NCI-H1930 (cell line): ENCODE results near the gene UNC13D.
"Not testable (repeated sequence)": the region's sequence is repeated elsewhere in the genome, so short reads cannot be mapped to it uniquely, and the experiment has no call there.

Experiments used
- DNase-seq, 2 experiments: peaks; one replicate each; lab custom pipeline; 2025; lab: John Stamatoyannopoulos, UW

Gene UNC13D

GRCh38 chr17:75799402-75799801 lies 44.8 kb downstream of the UNC13D start:
- no peak for DNase-seq

DNA sequence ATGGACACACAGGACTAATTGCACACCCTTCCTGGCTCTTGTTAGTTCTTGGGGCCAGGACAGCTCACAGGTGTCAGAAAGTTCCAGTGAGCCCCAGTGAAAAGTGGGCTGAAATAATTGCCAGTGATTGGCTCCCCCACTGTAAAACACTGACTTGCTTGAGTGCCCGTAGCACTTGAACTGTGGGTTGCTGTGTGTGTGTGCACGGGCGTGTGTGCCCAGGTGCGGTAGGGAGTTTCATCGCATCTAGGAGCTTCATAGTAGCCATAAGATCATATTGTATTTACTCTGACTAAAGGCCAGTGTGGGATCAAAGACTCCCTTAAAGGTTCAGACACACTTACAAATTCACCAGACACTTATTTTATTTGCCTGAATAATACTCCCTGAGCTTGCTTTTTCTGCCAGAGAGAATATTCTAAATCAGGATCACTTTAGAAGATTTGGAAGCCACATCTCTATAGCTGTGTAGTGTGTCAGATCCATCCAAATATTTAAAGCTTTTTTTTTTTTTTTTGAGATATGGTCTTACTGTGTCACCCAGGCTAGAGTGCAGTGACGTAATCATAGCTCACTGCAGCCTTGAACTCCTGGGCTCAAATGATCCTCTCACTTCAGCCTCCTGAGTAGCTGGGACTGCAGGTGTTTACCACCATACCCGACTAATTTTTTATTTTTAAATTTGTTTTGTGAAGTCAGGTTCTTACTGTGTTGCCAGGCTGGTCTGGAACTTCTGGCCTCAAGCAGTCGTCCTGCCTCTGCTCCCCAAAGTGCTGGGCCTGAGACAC lies 48.2 kb downstream of the UNC13D start:
- no peak for DNase-seq

- no peak for DNase-seq
Observed at GRCh38 chr17:75793460-75793859, 50.7 kb downstream of the UNC13D start.

DNA sequence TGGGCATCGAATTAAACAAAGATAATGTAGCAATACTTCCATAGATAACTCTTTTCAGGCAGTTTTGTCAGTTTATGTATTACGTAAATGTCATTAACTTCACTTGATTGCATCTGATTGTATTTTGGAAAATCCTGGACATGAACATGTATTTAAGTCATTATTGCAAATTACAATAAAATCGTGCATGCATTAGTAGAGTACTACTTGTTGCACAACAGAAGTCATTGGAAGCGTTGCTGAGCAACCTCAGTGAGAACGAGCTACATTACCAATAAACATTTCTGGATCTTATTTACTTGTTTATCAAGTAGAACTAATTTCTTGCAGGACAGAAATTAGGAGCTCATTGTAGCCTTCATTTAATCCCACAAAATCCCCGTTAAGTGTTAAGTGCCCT lies 53.0 kb downstream of the UNC13D start:
- no peak for DNase-seq

GRCh38 chr17:75785016-75785890 lies 59.0 kb downstream of the UNC13D start:
- peak; percentile 86 to 92 for DNase-seq

- peak; percentile 99 for DNase-seq
Observed at GRCh38 chr17:75784473-75785015, 59.7 kb downstream of the UNC13D start, which contains the start of gene UNK. Gene UNK, plus strand, starts transcription at chr17:75784806. Its CDS starts 75 bp downstream, at chr17:75784881.

DNA sequence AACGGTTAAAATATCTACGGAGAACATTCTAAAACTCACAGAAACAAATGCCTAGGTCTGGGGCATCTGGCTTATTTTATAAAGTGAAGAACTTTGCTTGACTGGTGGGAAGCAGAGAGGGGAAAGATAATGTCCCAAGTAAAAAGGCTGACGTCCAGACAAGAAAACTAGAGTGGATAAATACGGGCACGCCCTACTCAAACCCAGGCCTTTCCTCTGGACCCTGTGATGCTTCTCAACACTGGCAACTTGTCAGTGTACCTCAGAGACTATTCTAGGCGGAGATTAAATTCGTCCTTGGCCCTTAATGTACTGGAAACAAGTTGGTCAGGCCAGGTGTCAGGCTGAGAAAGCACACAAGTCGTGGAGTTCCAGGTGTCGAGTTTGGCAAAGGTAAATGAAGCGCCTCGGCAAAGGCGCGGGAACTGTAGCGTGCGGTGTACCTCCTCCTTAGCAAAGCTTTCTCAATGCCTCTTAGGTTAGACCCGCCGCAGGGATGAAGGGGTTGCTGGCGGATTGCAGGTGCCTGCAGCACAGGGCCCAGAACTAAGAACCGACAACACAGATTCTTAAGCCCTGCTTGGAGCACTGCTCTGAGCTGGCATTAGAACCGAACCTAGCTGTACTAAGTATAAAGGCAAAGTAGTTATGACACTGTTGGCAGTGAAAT lies 60.3 kb downstream of the UNC13D start:
- peak in 1 of 2 experiments; percentile 70 for DNase-seq

- no peak for DNase-seq
Observed at GRCh38 chr17:75783069-75783783, 61.0 kb downstream of the UNC13D start.

DNA sequence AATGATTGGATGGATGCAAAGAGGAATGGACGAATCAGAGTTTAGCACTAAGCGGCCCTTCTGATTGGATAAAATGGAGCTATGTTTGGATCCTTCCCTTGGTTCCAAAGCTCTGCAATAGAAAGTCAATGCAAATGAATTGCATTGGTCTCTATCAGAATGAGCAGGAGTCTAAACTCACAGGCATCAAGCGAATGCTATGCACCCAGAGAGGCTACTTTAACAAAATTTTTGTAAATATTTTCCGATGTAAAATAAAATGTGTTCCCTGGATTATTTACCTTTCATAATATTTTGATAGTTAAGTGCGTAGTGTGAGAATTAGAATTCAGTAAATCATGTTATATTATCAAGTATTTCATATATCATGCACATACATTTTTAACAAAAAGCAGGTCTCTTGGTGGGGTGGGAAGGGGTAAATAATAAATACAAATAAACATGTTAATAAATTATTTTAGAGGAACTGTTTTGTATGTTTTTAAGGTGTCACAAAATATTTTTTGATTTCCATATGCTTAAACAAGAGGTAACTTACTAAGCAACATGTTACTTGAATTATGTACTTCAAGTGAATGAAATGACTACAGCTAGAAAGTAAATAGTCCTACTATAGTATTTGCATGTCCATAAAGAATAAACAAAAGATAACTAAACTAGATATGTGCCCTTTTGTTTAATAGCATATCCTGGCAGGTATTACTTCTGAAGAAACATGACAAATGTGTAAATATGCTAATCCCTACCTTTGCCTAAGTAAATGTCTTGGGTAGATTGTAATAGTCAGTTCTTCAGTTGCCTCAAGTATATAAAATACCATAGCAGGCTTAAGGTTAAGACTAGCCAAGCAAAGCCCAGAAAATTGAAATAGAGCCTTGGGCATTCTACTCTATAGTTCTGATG lies 64.0 kb downstream of the UNC13D start:
- no peak for DNase-seq

- peak; percentile 99 to 100 for DNase-seq
Observed at GRCh38 chr17:75779250-75779986, 64.8 kb downstream of the UNC13D start.

- peak; percentile 55 to 66 for DNase-seq
Observed at GRCh38 chr17:75778861-75779249, 65.3 kb downstream of the UNC13D start.

DNA sequence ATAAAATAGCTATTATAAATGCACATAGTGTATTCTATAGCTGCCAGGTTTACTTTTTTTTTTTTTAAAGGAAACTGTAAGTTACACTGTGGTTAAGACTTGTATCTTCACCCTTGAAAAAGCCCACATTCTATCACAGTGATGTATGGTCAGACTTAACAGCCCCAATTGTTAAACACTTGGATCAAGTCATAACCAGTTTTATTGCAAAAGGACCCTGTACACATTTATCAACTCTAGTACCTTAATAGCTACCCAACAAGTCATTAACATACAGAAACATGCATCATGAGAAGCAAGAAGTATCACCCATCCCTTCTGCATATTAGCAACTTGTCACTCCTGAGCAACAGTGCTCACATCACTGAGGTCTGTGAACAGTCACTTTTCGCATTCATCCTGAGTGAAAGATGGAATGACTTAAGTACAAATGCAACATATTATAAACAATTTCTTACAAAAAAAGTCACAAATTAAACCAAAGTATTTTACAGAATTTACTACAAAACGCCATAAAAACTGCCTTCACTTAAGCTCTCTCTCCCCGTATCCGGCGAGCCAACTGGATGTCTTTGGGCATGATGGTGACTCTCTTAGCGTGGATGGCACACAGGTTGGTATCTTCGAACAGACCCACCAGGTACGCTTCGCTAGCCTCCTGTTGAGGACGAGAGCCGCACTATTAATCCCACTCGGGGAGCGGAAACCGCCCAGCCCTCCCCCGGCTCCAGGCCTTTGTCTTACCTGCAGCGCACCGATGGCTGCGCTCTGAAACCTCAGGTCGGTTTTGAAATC lies 65.9 kb downstream of the UNC13D start:
- not testable (repeated sequence) for DNase-seq

DNA sequence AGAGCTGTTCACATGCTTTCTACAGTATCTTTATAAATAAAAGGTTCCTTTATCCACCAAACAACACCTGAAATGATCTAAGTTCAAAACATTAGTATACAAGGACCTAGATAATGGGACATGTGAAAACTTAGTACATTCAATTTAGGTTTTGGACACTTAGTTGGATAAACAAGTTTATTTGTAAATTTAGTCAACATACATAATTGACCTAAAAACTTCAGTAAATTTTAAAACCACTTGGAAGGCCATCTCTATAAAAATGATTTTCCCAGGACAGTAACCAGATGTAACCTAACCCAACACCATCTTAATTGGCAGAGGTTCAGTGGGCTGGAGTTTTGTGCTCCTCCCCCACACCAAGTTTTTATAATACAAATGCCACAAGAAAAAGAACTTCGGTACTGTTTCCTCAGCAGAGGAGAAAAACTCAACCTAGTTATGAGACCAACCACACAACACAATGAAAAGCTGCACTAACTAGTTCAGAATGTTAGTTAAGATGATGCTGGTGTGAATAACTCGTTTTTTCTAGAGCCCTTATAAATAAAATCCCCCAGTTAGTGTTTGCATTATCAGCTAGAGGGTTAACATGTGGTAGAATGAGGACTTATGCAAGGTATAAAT lies 66.8 kb downstream of the UNC13D start:
- DNase-seq = no peak
